GM23248 (cell line): ENCODE measurements around the gene ZFYVE21.

Experiments
- EZH2 ChIP-seq: fragments of 200-600 bp; sonication (generic); IDR thresholded peaks from 2 replicates; pipeline ENCODE4 v1.6.1; 2018; ENCODE audit warnings: antibody characterized with exemption, mild to moderate bottlenecking; ENCODE audit not compliant: insufficient read depth, poor library complexity, severe bottlenecking
- EZH2phosphoT487 ChIP-seq: fragments of 200-600 bp; sonication (generic); IDR thresholded peaks from 2 replicates; pipeline ENCODE4 v1.6.1; 2018; ENCODE audit warnings: antibody characterized with exemption, moderate library complexity, mild to moderate bottlenecking, low read depth; ENCODE audit not compliant: insufficient read depth

- TF ChIP-seq EZH2, result no peak
- no peak for TF ChIP-seq EZH2phosphoT487
Measured at GRCh38 chr14:103692871-103693270, 22.7 kb upstream of the ZFYVE21 start.
